Smooth muscle cell (in vitro differentiated cells): ENCODE measurements around the gene POC1B. TPM values are rescaled to one million over a fixed set of nuclear protein-coding genes. Genes with fewer than 3 reads are reported as not detected.
A peak's percentile ranks its signal among the peaks of the same experiment; 100 is the strongest.

Experiments
- DNase-seq: peaks from one replicate; lab custom pipeline; 2025; ENCODE audit not compliant: unreplicated experiment; lab: John Stamatoyannopoulos, UW
- H2AFZ ChIP-seq: fragments of 200-600 bp; sonication (generic); 2 replicates; pipeline ENCODE4 v1.6.0; 2016; ENCODE audit warnings: antibody characterized with exemption, low read depth, mild to moderate bottlenecking
- H3F3A ChIP-seq: fragments of 200-600 bp; sonication (generic); 2 replicates; pipeline ENCODE4 v1.6.0; 2017; ENCODE audit warnings: antibody characterized with exemption, low read depth
- H3K27ac ChIP-seq: fragments of 200-600 bp; sonication (generic); 2 replicates; pipeline ENCODE4 v1.5.1; 2016; ENCODE audit warnings: low read depth, mild to moderate bottlenecking
- H3K27me3 ChIP-seq: fragments of 200-600 bp; sonication (generic); 2 replicates; pipeline ENCODE4 v1.6.1; 2016; ENCODE audit warnings: low read depth, mild to moderate bottlenecking
- H3K36me3 ChIP-seq: fragments of 200-600 bp; sonication (generic); 2 replicates; pipeline ENCODE4 v1.5.1; 2016; ENCODE audit warnings: low read depth
- H3K4me1 ChIP-seq: fragments of 200-600 bp; sonication (generic); 2 replicates; pipeline ENCODE4 v1.5.1; 2016; ENCODE audit warnings: low read depth
- H3K4me2 ChIP-seq: fragments of 200-600 bp; sonication (generic); 2 replicates; pipeline ENCODE4 v1.6.0; 2016; ENCODE audit warnings: mild to moderate bottlenecking
- H3K4me3 ChIP-seq: fragments of 200-600 bp; sonication (generic); 2 replicates; pipeline ENCODE4 v1.5.1; 2016; ENCODE audit warnings: mild to moderate bottlenecking
- H3K79me2 ChIP-seq: fragments of 200-600 bp; sonication (generic); 2 replicates; pipeline ENCODE4 v1.6.0; 2016; ENCODE audit warnings: low read depth, mild to moderate bottlenecking
- H3K9ac ChIP-seq: fragments of 200-600 bp; sonication (generic); 2 replicates; pipeline ENCODE4 v1.6.0; 2016; ENCODE audit warnings: low read depth
- H3K9me3 ChIP-seq: fragments of 200-600 bp; sonication (generic); replicated peaks from 2 replicates; pipeline ENCODE4 v1.5.1; 2016; ENCODE audit warnings: low read depth
- H4K20me1 ChIP-seq: fragments of 200-600 bp; sonication (generic); 2 replicates; pipeline ENCODE4 v1.6.0; 2016; ENCODE audit warnings: low read depth
- WGBS: methylation state at CpG from one replicate; pipeline ENCODE4 v1.1.7; 2016; ENCODE audit warnings: low lambda C conversion rate; 5-methylcytosine and 5-hydroxymethylcytosine counted together
- polyA plus RNA-seq: library from polyadenylated mRNA; unstranded; fragments of >200 nt; fragmentation: Nextera tagmentation; extraction: Ambion mirVana; gene quantifications from 2 replicates; pipeline ENCODE4 v1.2.1, GENCODE V29; 2016
- total RNA-seq: library from RNA; depleted of rRNA; stranded (reverse); fragments of >200 nt; gene quantifications from 2 replicates; pipeline ENCODE4 v1.2.3, GENCODE V29; 2014
- TF ChIP-seq, protein P1 (sequence below): fragments of 200-600 bp; sonication (generic); IDR thresholded peaks from 2 replicates; pipeline ENCODE4 v1.5.1; 2017; ENCODE audit warnings: borderline replicate concordance, mild to moderate bottlenecking, antibody characterized with exemption; ENCODE audit not compliant: insufficient read depth, poor library complexity, severe bottlenecking

Gene POC1B
- total and polyA plus RNA-seq, 2 experiments from 2014 or later: 9.1 to 13.3 TPM

DNA sequence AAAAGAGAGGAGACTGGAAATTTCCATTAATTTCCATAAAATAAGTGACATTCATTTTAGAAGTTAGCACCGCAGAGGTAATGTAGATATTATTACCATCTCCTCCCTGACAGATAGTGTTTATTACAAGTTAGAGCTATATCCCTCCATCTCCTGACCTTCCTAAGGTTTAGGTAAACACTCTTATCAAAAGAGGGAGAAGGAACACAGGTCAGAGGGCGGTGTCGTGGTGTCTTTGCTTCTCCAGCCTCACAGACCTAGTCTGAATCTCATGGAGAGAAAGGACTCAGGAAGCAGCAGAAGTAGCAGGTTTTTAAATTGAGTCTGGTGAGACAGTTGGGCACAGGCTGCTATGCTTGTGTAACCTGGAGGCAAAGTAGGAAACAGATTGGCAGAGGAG lies 11.5 kb upstream of the POC1B start:
- H2AFZ ChIP-seq: no peak overlapping the region
- H3K4me3 ChIP-seq: no peak overlapping the region
- no peaks in the 10 kb centered on the region for H3K9me3 ChIP-seq
- no peak for DNase-seq
- H4K20me1 ChIP-seq: peaks cover 11% of the 10 kb centered on the region
- H3F3A ChIP-seq: no peaks in the 10 kb centered on the region
- no peak overlapping the region for H3K4me2 ChIP-seq
- H3K36me3 ChIP-seq: no peaks in the 10 kb centered on the region
- no peaks in the 10 kb centered on the region for H3K79me2 ChIP-seq
- H3K27me3 ChIP-seq: no peaks in the 10 kb centered on the region
- TF ChIP-seq, protein P1, sequence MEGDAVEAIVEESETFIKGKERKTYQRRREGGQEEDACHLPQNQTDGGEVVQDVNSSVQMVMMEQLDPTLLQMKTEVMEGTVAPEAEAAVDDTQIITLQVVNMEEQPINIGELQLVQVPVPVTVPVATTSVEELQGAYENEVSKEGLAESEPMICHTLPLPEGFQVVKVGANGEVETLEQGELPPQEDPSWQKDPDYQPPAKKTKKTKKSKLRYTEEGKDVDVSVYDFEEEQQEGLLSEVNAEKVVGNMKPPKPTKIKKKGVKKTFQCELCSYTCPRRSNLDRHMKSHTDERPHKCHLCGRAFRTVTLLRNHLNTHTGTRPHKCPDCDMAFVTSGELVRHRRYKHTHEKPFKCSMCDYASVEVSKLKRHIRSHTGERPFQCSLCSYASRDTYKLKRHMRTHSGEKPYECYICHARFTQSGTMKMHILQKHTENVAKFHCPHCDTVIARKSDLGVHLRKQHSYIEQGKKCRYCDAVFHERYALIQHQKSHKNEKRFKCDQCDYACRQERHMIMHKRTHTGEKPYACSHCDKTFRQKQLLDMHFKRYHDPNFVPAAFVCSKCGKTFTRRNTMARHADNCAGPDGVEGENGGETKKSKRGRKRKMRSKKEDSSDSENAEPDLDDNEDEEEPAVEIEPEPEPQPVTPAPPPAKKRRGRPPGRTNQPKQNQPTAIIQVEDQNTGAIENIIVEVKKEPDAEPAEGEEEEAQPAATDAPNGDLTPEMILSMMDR: no peak
- H3K9ac ChIP-seq: no peak overlapping the region
- no peak overlapping the region for H3K27ac ChIP-seq
- 95% methylated on average over 3 of the region's 3 CpGs for WGBS
- no peaks in the 10 kb centered on the region for H3K4me1 ChIP-seq

GRCh38 chr12:89529738-89530137 lies 3.9 kb upstream of the POC1B start:
- Histone ChIP-seq H4K20me1 (peaks cover 11% of the 10 kb centered on the region), H3K4me2 (no peak overlapping the region), H3K4me3 (no peak overlapping the region), H3K79me2 (no peaks in the 10 kb centered on the region), H3K4me1 (no peaks in the 10 kb centered on the region), H3F3A (peaks cover 4% of the 10 kb centered on the region), H3K9me3 (no peaks in the 10 kb centered on the region), H2AFZ (no peak overlapping the region), H3K27me3 (no peaks in the 10 kb centered on the region), H3K36me3 (no peaks in the 10 kb centered on the region), H3K9ac (no peak overlapping the region), H3K27ac (no peak overlapping the region)
- TF ChIP-seq, protein P1: peak; percentile 69
- no peak for DNase-seq
- WGBS: 62% methylated on average over 1 of the region's 1 CpG

DNA sequence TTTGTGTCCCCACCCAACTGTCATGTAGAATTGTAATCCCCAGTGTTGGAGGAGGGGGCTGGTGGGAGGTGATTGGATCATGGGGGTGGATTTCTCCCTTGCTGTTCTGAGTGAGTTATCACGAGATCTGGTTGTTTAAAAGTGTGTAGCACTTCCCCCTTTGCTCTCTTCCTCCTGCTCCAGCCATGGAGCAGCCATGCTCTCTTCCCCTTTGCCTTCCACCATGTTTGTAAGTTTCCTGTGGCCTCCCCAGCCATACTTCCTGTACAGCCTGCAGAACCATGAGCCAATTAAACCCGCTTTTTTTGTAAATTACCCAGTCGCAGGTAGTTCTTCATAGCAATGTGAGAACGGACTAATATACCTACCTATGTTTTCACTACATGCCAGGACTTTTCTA lies 2.6 kb upstream of the POC1B start:
- no peaks in the 10 kb centered on the region for H3K9me3 ChIP-seq
- no peak overlapping the region for H3K27ac ChIP-seq
- H3K36me3 ChIP-seq: no peaks in the 10 kb centered on the region
- no peak overlapping the region for H3K4me2 ChIP-seq
- TF ChIP-seq, protein P1: no peak
- H3K4me3 ChIP-seq: no peak overlapping the region
- no peaks in the 10 kb centered on the region for H3K27me3 ChIP-seq
- DNase-seq: no peak
- H3K9ac ChIP-seq: no peak overlapping the region
- WGBS: 91% methylated on average over 4 of the region's 4 CpGs
- H3F3A ChIP-seq: peaks cover 4% of the 10 kb centered on the region
- peaks cover 7% of the 10 kb centered on the region for H3K4me1 ChIP-seq
- no peak overlapping the region for H2AFZ ChIP-seq
- peaks cover 7% of the 10 kb centered on the region for H3K79me2 ChIP-seq
- peaks cover 5% of the 10 kb centered on the region for H4K20me1 ChIP-seq

DNA sequence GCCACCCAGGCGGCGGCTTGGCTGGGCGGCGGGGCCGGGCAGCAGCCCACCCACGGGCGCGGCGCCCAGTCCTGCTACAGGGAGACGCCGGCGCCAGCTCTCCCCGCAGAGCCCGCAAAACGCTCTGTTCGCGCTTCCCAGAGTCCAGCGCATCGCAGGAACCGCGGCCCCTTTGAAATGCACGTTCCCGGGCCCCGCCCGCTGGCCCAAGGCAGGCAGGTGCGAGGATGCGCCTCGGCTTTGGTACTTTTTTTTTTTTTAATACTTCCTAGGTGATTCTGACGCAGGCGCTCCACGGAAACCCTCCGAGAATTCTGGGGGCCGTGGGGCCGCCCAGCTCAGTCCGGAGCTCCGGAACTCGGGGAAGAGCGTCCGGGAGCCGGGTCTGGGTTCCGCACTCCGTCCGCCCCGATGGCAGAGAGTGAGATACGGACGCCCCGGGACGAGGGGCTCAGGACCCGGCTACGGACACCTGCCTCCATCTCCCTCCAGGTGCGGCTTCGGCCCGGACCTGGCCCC lies 483 bp downstream of the POC1B start:
- peaks cover 12% of the 10 kb centered on the region for H4K20me1 ChIP-seq
- 1% methylated on average over 46 of the region's 53 CpGs for WGBS
- DNase-seq: no peak
- peak overlapping the region; percentile 90 for H3K4me2 ChIP-seq
- peak overlapping the region; percentile 99 for H2AFZ ChIP-seq
- TF ChIP-seq, protein P1: no peak
- no peaks in the 10 kb centered on the region for H3K9me3 ChIP-seq
- H3K79me2 ChIP-seq: peaks cover 30% of the 10 kb centered on the region
- peaks cover 11% of the 10 kb centered on the region for H3K4me1 ChIP-seq
- no peaks in the 10 kb centered on the region for H3K36me3 ChIP-seq
- H3K27me3 ChIP-seq: no peaks in the 10 kb centered on the region
- H3F3A ChIP-seq: peaks cover 4% of the 10 kb centered on the region
- H3K4me3 ChIP-seq: peak overlapping the region; percentile 91
- peak overlapping the region; percentile 28 for H3K27ac ChIP-seq
- peak overlapping the region; percentile 58 for H3K9ac ChIP-seq
